ENCODE results near the gene MEA1.
"Not testable (repeated sequence)": the region's sequence is repeated elsewhere in the genome, so short reads cannot be mapped to it uniquely, and the experiment has no call there.

The MEA1 gene

GRCh38 chr6:43006251-43006650 is 7.5 kb downstream of the MEA1 start:
- DNase-seq, result no peak

GRCh38 chr6:43005844-43006243 is 7.9 kb downstream of the MEA1 start:
- DNase-seq, result no peak

GRCh38 chr6:43001843-43002242 is 11.9 kb downstream of the MEA1 start:
- DNase-seq, result no peak

- not testable (repeated sequence) for DNase-seq
Measured at GRCh38 chr6:42998205-42998604, 15.5 kb downstream of the MEA1 start.

- DNase-seq, result no peak
Measured at GRCh38 chr6:42996513-42996912, 17.2 kb downstream of the MEA1 start.

- no peak for DNase-seq
Measured at GRCh38 chr6:42993445-42993844, 20.3 kb downstream of the MEA1 start.

GRCh38 chr6:42989923-42990322 is 23.8 kb downstream of the MEA1 start:
- DNase-seq, result no peak

GRCh38 chr6:42988486-42989020 is 25.2 kb downstream of the MEA1 start:
- no peak for DNase-seq

GRCh38 chr6:42987533-42988451 is 26.0 kb downstream of the MEA1 start:
- DNase-seq, result no peak

- DNase-seq, result no peak
Measured at GRCh38 chr6:42984924-42985475, 28.7 kb downstream of the MEA1 start.

- peak; percentile 99 for DNase-seq
Measured at GRCh38 chr6:42984001-42984923, 29.5 kb downstream of the MEA1 start, which contains the start of gene PPP2R5D. TSS of gene PPP2R5D (plus strand) at chr6:42984570. CDS start at chr6:42984678, 108 bp downstream.

GRCh38 chr6:42981836-42982235 is 31.9 kb downstream of the MEA1 start:
- no peak for DNase-seq

GRCh38 chr6:42979523-42980177 is 34.1 kb downstream of the MEA1 start:
- no peak for DNase-seq

- DNase-seq, result peak; percentile 96
Measured at GRCh38 chr6:42978839-42979522, 34.8 kb downstream of the MEA1 start, which contains the start of gene PEX6. TSS of gene PEX6 (minus strand) at chr6:42979181. CDS start at chr6:42979150, 31 bp downstream.

- DNase-seq, result no peak
Measured at GRCh38 chr6:42978487-42978838, 35.3 kb downstream of the MEA1 start.

GRCh38 chr6:42974919-42975505 is 38.7 kb downstream of the MEA1 start:
- no peak for DNase-seq

- DNase-seq, result no peak
Measured at GRCh38 chr6:42973926-42974325, 39.8 kb downstream of the MEA1 start.

- no peak for DNase-seq
Measured at GRCh38 chr6:42971746-42972327, 41.9 kb downstream of the MEA1 start.

- no peak for DNase-seq
Measured at GRCh38 chr6:42970871-42971612, 42.7 kb downstream of the MEA1 start.

GRCh38 chr6:42969934-42970333 is 43.8 kb downstream of the MEA1 start:
- no peak for DNase-seq

Measured in activated CD4-positive, alpha-beta T cell treated with anti-CD3 and anti-CD28 coated beads, Interleukin-2, amount 50 U/mL, for 16 hours (primary cell).